Gastrocnemius medialis (tissue), 4 donors: Measurements from ENCODE around the gene SASH3.
"Not testable (repeated sequence)": the region's sequence is repeated elsewhere in the genome, so short reads cannot be mapped to it uniquely, and the experiment has no call there.

Experiments
- POLR2A ChIP-seq, 2 donors: fragments of 450-650 bp; IDR thresholded peaks; one replicate each; pipeline ENCODE4 v1.6.1; 2017; ENCODE audit warnings: antibody characterized with exemption in 2 of 2, mild to moderate bottlenecking in 2 of 2, moderate library complexity in 2 of 2
- TF ChIP-seq, protein P1 (sequence below), 5 experiments: fragments of 450-650 bp in 3 of 5; fragments of 200-600 bp in 2 of 5; sonication (generic) in 2 of 5; IDR thresholded peaks in 4 of 5; conservative IDR thresholded peaks in 1 of 5; 1 replicate in 4 of 5; 2 replicates in 1 of 5; pipeline ENCODE4 v1.5.1; 2016 to 2019; ENCODE audit warnings: antibody characterized with exemption in 5 of 5, mild to moderate bottlenecking in 3 of 5, moderate library complexity in 3 of 5

DNA sequence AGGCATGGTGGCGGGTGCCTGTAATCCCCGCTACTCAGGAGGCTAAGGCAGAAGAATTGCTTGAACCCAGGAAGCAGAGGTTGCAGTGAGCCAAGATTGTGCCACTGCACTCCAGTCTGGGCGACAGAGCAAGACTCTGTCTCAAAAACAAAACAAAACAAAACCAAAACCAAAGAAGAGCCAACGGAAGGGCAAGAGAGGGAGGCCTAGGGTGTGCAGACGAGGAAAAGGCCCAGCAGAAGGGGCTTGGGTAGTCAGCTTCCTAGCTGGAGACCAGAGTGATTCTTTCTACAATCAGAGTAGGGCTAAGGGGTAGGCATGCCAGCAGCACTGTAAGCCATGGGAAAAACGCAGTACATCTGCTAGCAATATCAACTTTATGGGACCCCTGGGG lies 37.0 kb upstream of the SASH3 start:
- TF ChIP-seq, protein P1, sequence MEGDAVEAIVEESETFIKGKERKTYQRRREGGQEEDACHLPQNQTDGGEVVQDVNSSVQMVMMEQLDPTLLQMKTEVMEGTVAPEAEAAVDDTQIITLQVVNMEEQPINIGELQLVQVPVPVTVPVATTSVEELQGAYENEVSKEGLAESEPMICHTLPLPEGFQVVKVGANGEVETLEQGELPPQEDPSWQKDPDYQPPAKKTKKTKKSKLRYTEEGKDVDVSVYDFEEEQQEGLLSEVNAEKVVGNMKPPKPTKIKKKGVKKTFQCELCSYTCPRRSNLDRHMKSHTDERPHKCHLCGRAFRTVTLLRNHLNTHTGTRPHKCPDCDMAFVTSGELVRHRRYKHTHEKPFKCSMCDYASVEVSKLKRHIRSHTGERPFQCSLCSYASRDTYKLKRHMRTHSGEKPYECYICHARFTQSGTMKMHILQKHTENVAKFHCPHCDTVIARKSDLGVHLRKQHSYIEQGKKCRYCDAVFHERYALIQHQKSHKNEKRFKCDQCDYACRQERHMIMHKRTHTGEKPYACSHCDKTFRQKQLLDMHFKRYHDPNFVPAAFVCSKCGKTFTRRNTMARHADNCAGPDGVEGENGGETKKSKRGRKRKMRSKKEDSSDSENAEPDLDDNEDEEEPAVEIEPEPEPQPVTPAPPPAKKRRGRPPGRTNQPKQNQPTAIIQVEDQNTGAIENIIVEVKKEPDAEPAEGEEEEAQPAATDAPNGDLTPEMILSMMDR (IDR thresholded peaks at IDR 0.05 in 4 of 5, conservative IDR thresholded peaks at IDR 0.05 in 1 of 5) = not testable (repeated sequence)
- TF ChIP-seq POLR2A (IDR thresholded peaks at IDR 0.05) = not testable (repeated sequence)
